Hematopoietic multipotent progenitor cell treated with erythropoietin and hydrocortisone succinate and interleukin-3 and kit ligand, for 8 days (in vitro differentiated cells): ENCODE measurements around the gene A2ML1.
"Not testable (repeated sequence)": the region's sequence is repeated elsewhere in the genome, so short reads cannot be mapped to it uniquely, and the experiment has no call there.

Experiments used
- DNase-seq: peaks from one replicate; pipeline ENCODE4 v3.0.0-alpha.2; 2015

A2ML1 gene

DNA sequence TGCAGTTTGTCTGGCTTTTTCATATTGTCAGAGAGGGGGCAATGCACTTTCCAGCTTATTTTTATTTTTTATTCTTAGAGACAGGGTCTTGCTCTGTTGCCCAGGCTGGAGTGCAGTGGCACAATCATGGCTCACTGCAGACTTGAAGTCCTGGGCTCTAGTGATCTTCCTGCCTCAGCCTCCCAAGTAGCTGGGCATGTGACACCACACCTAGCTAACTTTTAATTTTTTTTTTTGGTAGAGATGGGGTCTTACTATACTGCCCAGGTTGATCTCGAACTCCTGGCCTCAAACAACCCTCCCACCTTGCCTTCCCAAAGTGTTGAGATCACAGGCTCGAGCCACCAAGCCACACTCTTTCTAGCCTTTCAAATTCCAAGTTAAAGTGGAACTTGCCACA is 3.9 kb upstream of the A2ML1 start:
- DNase-seq, result no peak

DNA sequence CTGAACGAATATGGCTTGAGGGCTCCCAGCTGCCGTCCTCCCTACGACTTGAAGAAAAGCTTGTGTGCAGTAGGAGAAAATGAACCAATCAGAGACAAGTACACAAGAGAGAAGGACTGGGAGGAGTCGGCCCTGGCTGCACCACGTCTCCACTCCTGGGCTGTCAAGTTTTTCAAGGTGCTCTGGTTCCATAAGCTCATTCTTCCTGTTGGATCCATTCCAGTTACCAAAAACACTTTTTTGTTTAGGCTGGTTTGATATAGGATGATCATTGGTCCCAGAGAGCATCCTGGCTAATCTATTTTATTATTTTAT is 2.8 kb upstream of the A2ML1 start:
- no peak for DNase-seq

DNA sequence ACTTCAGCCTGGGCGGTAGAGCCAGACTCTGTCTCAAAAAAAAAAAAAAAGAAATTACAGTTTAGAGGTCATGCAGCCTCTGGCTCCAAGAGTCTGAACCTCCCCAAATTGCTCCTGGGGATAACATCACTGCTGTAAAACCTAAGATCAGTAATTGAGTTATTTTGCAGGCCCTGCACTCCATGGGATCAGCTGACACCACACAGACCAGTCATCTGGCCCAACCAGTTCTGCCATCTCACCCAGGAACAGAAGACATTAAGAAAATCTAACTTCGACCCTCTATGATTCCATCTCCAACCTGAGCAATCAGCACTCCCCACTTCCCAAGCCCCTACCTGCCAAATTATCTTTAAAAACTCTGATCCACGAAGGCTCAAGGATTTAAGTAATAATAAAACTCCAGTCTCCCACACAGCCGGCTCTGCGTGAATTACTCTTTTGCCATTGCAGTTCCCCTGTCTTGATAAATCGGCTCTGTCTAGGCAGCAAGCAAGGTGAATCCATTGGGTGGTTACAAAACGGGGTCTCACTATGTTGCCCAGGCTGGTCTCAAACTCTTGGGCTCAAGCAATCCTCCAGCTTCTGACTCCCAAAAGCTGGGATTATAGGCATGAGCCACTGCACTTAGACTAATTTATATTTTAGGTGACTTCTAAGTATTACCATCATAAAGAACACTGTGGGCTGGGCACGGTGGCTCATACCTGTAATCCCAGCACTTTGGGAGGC is 1.6 kb upstream of the A2ML1 start:
- not testable (repeated sequence) for DNase-seq

DNA sequence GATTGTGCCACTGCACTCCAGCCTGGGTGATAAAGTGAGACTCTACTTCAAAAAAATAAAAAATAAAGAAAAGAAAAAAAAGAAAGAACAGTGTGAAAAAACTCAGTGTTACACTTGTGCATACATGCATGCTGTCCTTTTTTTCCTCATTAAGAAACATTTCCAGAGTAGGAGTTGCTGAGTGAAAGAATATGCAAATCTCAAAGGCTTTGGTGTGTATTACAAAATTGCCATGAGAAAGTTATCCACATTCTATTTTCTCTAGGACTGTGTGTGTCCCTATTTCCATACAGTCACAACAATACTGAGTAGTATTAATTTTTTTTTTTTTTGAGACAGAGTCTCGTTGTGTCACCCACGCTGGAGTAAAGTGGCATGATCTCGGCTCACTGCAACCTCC is 830 bp upstream of the A2ML1 start:
- DNase-seq, result no peak

DNA sequence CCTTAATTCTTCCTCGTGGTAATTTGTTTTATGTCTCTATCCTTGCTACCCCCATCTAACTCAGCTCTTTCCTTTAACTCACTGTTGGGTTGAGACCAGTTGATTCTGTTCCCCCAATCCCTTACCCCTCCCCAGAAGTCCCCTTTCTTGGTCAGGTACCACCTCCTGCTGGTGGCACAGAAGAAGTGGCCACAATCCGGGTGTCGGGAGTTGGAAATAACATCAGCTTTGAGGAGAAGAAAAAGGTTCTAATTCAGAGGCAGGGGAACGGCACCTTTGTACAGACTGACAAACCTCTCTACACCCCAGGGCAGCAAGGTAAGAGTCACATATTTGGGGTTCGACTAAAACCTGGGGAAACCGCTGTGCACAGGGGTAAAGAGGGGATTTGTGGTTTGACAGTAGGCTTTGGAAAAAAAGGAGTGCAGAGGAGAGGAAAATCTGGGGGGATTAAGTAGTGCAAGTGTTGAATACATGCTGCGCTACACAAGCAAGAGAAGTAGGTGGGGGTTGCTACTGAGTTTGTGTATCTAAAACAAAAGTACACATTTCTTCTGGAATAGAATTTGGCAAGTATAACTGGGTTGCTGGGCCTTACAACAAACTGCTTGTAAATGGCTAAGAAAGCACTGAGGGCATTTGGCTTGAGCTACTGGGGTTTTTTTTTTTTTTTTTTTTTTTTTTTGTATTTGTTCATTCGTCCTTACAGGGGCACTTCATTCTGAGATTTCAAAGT is 1.3 kb downstream of the A2ML1 start:
- DNase-seq, result peak; percentile 75

- no peak for DNase-seq
Observed at GRCh38 chr12:8827551-8828256, 5.3 kb downstream of the A2ML1 start.

GRCh38 chr12:8828257-8829124 is 6.1 kb downstream of the A2ML1 start:
- peak; percentile 38 for DNase-seq

DNA sequence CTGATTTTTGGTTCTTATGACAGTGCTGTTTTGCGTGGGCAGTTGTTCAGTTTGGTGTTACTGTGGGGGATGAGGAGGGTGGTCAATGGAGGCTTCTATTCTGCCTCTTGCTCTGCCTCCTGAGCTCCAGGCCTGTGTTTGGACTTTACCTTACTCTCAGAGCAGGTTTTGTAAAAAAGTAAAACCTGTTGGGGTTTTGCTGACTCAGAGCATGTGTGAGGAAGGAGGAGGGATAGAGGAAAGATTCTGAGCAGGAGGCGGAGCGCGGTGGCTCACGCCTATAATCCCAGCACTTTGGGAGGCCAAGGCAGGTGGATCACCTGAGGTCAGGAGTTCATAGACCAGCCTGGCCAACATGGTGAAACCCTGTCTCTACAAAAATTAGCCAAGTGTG is 6.7 kb downstream of the A2ML1 start:
- no peak for DNase-seq

GRCh38 chr12:8829621-8830020 is 7.2 kb downstream of the A2ML1 start:
- no peak for DNase-seq

DNA sequence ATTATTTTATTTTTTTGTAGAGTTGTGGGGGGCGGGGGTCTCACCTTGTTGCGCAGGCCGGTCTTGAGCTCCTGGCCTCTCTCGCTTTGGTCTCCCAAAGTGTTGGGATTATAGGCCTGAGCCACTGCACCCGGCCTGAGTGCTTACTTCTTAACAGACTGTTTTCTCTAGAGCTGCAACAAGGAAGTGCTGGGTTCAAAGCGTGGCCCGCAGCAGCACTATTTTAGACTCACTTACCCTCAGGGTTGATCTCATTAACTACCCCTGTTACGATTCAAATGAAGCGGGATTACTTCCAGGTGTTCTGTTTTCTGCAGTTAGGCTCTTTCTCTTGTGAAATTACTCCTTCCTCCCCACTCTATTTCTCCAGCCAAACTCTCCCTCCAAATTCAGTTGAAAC is 8.7 kb downstream of the A2ML1 start:
- no peak for DNase-seq

DNA sequence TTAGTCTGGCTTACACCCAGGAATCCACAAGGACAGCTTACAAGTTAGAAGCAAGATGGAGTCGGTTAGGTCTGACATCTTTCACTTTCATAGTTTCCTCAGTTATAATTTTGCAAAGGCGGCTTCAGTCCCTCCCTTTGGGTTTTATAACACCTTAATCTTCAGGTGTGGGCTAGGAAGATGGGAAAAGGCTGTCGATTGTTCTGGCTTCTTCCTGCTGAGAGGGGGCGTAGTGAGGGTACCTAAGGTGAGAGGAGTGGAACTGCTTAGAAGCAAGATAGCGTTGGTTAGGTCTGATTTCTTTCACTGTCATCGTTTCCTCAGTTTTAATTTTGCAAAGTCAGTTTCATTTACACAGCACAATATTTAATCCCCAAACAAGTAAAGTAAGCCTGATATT is 10.1 kb downstream of the A2ML1 start:
- DNase-seq, result no peak

- DNase-seq, result no peak
Observed at GRCh38 chr12:8834230-8834629, 11.8 kb downstream of the A2ML1 start.

DNA sequence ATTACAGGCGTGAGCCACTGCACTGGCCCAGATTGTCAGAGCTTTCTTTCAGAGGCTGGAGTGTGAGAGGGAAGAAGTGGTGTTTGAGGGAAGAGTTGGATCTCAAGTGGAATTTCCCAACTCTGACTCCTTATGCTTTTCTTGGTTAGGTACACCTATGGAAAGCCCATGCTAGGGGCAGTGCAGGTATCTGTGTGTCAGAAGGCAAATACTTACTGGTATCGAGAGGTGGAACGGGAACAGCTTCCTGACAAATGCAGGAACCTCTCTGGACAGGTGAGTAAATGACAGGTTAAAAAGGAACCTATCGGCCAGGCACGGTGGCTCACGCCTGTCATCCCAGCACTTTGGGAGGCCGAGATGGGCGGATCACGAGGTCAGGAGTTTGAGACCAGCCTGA is 14.9 kb downstream of the A2ML1 start:
- DNase-seq, result no peak

DNA sequence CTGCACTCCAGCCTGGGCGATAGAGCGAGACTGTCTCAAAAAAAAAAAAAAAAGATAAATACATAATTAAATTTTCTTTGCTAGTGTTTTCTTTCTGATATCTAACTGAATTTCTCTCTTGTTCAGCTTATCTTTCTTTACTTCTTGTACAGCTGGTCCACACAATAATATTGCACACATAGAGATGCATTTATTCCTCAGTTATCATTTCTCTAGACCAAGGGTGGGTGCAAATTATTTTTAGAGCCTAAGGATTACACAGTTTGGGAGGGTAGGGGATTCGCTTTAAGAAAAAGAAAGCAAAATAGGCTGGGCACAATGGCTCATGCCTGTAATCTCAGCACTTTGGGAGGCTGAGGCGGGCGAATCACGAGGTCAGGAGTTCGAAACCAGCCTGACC is 17.9 kb downstream of the A2ML1 start:
- peak; percentile 81 for DNase-seq

GRCh38 chr12:8840938-8841633 is 18.7 kb downstream of the A2ML1 start:
- peak; percentile 41 for DNase-seq

DNA sequence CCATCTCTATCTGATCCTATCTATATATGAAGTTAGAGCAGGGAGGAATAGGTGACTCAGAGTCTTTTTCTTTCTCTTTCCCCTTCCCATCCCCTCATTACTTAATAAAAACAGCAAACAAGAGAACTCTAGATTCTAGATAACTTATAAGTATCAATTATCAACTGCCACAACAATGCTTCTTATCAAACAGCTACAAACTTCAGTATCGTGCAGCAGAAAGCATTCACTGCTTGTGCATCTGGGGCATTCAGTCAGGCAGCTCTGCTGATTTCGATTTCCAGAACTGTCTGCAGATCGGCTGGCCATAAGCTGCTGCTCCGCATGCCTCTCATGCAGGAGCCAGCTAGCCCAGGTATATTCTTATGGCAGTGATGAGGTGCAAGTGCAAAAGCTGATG is 19.4 kb downstream of the A2ML1 start:
- peak; percentile 39 for DNase-seq

GRCh38 chr12:8844665-8845064 is 22.2 kb downstream of the A2ML1 start:
- no peak for DNase-seq

DNA sequence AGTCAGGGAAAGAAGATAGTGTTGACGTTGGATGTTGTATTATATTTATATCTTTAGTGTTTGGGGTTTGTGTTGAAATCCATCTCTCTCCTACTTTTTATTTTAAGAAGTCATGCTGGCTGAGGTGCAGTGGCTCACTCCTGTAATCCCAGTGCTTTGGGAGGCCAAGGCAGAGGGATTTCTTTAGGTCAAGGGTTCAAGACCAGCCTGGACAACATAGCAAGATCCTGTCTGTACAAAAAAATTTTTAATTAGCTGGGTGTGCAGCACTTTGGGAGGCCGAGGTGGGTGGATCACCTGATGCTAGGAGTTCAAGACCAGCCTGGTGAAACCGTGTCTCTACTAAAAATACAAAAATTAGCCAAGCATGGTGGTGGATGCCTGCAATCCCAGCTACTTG is 23.9 kb downstream of the A2ML1 start:
- no peak for DNase-seq

DNA sequence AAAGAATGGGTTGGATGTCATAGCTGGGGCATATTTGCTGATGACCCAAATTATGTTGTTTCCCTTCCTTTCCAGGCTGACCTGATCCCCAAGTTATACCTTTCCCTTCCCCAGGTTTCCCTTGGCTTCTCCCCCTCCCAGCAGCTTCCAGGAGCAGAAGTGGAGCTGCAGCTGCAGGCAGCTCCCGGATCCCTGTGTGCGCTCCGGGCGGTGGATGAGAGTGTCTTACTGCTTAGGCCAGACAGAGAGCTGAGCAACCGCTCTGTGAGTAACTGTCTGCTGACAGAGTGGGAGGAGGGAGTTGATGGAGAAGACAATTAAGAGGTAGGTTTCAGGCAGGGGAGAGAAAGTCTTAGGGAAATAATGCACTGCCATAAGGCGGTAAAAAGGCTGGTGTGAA is 25.0 kb downstream of the A2ML1 start:
- DNase-seq, result no peak

DNA sequence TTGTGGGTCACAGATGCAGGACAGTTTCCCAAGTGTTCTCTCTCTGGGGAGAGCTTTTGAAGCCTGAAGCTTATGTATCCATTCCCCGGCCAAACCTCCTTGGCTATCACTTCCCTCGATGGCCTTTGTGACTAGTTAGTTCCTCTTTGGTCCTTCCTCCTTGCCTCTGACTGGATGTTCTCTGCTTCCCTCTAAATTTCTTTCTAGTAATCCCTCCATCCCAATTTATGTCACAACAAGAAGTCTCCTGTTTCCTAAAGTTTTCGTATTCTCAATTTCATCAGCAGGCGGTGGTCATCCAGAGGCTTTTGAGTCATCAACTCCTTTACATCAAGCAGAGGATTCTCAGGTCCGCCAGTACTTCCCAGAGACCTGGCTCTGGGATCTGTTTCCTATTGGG is 27.5 kb downstream of the A2ML1 start:
- no peak for DNase-seq

GRCh38 chr12:8852119-8852518 is 29.7 kb downstream of the A2ML1 start:
- DNase-seq, result no peak

DNA sequence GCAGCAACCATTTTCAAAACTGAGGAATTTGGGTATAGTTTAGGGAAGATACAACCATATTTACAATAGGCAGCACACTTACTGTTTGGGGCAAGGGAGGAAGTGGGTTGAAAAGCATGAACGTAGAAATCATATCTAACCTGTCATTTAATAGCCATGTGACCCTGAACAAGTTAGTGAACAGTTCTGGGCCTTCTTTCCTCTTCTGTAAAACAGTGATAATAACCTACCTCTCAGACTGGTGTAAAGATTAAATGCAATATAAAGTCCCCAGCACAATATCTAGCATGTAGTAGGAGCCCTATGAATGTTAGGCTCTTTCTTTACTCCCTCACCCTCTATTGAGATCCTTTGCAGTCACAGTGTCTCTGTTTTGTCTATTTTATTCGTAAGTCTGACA is 33.5 kb downstream of the A2ML1 start:
- DNase-seq, result peak; percentile 81

DNA sequence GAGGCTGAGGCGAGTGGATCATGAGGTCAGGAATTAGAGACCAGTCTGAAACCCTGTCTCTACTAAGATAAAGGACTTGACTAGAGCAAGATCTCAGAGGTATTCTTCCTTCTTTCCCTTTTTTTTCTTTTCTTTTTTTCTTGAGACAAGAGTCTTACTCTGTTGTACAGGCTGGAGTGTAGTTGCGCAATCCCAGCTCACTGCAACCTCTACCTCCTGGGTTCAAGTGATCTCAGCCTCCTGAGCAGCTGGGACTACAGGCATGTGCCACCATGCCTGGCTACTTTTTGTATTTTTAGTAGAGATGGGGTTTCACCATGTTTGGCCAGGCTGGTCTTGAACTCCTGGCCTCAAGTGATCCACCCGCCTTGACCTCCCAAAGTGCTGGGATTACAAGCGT is 37.0 kb downstream of the A2ML1 start:
- not testable (repeated sequence) for DNase-seq
